ENCODE data around the gene STAT5B.

STAT5B gene

DNA sequence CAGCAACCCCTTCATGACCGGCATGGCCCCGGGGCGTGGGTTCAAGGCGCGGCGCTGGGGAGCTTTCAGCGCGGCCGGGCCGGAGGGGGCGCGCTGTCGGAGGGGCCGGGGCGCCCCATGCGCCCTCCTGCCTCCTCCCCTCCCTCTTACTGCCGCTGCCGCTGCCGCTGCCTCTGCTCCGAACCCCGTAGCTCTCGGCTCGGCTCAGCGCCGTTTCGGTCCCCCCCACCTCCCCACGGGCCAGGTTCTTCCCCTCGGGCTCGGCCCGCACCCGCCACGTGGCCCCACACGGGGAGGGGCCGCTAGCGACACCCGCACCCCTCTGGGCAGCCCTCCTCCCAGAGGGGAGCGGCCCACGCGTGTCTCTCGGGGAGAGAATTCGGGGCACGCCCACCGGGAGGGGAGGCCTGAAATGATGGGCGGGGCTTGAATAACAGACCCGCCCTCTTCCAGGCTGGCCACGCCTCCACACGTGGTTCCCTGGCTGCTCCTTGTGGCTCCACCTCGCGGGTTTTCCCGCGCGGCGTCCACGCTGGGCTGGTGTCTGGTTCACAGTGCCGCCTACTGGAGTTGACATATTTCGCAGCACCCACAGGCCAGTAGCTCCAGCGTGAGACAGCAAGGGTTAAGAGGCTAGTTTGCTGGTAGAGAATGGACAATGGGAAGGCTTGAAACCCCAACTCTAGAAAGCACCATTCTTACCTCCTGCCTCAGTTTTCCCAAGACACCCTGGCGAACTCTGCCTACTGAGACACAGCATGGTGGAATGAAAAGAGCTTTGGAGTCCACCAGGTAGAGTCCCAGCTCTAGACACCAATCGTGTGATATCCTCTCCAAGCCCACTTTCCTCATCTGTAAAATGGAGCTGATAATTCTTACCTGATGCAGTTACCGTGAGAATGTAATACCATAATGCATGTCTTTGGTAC lies 95.0 kb downstream of the STAT5B start, which contains the start of gene KCNH4:
Gene KCNH4, minus strand, starts transcription at position 221 of the 929 bp plus-strand sequence. Its CDS starts 197 bp downstream, at position 24.
- DNase-seq = peak in 44 of 51 donors; percentile 9 to 87 (median 62)

GRCh38 chr17:42180411-42180921 lies 95.7 kb downstream of the STAT5B start:
- no peak for DNase-seq

GRCh38 chr17:42179911-42180410 lies 96.2 kb downstream of the STAT5B start:
- peak in 4 of 51 donors; percentile 8 to 35 (median 22) for DNase-seq

DNA sequence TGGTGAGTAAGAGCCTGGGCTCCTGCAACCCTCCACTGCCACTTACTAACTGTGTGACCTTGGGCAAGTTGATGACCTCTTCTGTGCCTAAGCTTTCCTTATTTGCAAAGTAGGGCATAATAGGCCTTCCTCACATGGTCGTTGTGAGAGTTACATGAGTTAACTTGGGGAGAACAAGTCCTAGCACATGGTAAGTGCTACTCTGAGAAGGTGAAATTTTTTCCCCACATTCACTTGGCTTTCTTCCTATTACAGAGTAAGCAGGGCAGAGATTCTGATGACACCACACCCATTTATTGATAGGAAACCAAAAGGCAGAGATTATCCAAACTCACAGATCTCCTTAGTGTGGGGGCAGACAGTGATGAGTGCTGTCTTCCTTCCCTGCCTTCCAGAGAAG lies 96.9 kb downstream of the STAT5B start:
- DNase-seq = no peak

DNA sequence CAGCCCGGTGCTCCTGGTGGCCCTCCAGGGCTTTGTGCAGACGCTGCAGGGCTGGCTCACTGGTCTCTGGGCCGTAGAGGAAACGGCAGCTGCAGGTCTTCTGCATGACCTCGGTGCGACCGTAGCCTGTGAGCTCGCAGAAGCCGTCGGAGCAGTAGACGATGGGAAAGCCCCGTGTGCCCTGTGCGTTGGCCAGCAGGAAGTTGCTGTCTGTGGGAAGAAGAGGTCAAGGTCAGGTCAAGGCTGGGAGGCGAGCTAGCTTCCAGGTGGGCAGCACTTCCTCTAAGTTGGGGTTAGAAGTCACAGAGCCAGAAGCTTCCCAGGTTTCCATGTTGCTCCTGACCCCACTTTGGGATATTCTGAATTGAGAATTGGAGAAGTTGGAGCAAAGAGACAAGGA lies 97.4 kb downstream of the STAT5B start:
- DNase-seq = no peak

DNA sequence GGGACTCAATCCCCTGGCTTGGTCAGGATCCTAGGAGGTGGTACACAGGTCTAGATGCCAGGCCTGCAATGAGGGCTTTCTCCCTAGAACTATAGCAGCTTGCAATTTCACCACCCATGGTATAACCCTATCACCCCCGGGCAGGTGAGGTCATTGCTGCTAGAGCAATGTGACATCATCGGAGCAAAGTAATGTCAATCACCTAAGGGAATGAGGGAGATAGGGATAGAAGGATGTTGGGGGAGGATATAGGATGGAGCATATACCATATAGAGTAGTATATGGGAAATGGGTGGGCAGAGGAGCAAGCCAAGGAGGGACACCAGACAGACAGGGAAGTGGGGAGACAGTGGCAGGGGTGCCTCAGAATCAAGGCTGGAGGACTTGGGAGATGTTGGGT lies 98.5 kb downstream of the STAT5B start:
- no peak for DNase-seq

- DNase-seq = peak in 4 of 51 donors; percentile 7 to 59 (median 26)
Measured at GRCh38 chr17:42174126-42174783, 101.9 kb downstream of the STAT5B start.

DNA sequence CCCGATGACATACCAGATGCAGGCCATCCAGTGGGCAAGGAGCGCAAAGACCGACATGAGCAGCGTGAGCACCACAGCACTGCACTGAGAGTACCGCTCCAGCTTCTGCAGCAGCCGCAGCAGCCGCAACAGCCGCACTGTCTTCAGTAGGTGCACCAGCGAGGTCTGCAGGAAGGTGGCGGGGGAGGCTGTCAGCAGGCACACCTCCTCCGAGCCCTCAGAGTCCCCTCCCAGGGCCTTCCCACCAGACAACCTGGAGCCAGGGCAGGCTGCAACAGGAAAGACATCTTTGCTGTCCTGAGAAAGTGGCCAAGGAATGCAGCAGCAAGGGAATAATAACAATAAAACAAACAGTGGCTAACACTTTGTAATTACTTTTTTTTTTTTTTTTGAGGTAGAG lies 104.4 kb downstream of the STAT5B start:
- peak in 2 of 51 donors; percentile 4 to 7 for DNase-seq

- DNase-seq = no peak
Measured at GRCh38 chr17:42169351-42169750, 106.8 kb downstream of the STAT5B start.

GRCh38 chr17:42167807-42168206 lies 108.4 kb downstream of the STAT5B start:
- no peak for DNase-seq

- DNase-seq = no peak
Measured at GRCh38 chr17:42166196-42166763, 109.9 kb downstream of the STAT5B start.

DNA sequence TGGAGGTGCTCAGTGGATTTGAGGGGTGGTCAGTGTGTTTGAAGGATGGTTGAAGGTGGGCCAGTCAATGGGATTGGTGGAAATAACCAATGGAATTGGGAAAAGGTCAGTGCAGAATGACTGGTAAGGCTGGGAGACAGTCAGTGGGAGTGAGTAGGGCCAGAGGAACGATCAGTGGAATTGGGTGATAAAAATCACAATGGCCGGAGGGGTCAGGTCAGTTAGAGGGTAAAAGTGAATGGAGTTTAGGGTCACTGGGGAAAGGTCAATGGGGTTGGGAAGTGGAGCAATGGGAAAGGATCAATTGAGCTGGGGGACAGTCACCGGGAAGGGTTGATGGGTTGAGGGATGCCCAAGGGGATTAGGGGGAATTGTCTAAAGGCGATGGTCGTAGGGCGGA lies 110.4 kb downstream of the STAT5B start:
- no peak for DNase-seq

GRCh38 chr17:42163696-42164407 lies 112.3 kb downstream of the STAT5B start:
- DNase-seq = no peak

DNA sequence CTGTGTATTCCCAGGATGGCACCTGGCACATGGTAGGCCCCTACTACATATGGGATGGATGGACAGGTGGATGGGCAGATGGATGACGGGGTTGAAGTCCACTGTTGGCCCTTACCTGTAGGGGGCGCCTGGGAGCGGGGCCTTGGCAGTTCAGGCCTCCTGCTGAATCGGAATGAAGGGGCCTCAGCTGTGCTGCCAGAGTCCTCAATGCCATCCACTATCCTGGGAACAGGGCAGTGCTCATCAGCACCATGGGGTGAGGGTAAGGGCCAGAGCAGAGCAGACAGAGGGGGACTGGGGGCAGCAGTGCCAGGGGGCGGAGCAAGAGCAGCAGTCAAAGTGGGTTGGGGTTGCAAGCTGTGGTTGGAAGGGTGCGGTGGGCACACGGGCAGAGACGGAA lies 113.1 kb downstream of the STAT5B start:
- peak in 1 of 51 donors; percentile 9 for DNase-seq

GRCh38 chr17:42160531-42160910 lies 115.7 kb downstream of the STAT5B start:
- no peak for DNase-seq

GRCh38 chr17:42159796-42160530 lies 116.2 kb downstream of the STAT5B start:
- DNase-seq = no peak

DNA sequence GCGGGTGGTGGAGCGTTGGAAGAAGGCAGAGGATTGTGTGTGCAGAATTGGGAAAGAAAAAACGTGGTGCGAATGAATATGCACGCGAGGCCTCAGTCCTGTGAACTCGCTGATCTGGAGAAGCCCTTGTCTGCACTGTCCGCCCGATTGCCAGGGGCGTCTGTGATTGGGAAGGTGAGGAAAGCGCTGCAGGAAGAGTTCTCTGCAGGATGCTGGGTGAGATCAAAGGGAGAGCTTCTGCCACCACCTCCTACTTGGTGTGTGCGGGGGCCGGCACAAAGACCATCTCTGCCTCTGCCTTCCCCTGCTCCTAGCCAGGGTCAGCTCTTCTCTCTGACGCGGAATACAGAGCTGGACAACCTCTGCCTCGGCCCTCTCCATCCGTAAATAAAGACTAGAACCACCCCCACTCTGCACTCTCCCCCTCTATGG lies 120.6 kb downstream of the STAT5B start:
- peak in 2 of 51 donors; percentile 22 to 37 for DNase-seq

- DNase-seq = no peak
Measured at GRCh38 chr17:42153919-42154742, 122.1 kb downstream of the STAT5B start.

All from hypothalamus (tissue), 51 donors.